Keratinocyte (primary cell): ENCODE data around the gene MAB21L4.

ENCODE experiments used
- CTCF ChIP-seq, 3 experiments: IDR thresholded peaks in 1 of 3; conservative IDR thresholded peaks in 1 of 3; optimal IDR thresholded peaks in 1 of 3; 2 replicates in 2 of 3; 3 replicates in 1 of 3; pipeline versions ENCODE3 to v1.5.1; 2011; ENCODE audit warnings: low read length in 3 of 3, mild to moderate bottlenecking in 3 of 3, moderate library complexity in 2 of 3, control low read depth in 1 of 3, inconsistent platforms in 1 of 3; ENCODE audit not compliant: insufficient read depth in 2 of 3; ENCODE audit errors: extremely low read depth in 1 of 3
- EZH2 ChIP-seq: IDR thresholded peaks from one replicate; pipeline ENCODE4 v1.6.1; 2012; ENCODE audit warnings: inconsistent platforms, mild to moderate bottlenecking, low read length, moderate library complexity

- TF ChIP-seq CTCF (optimal IDR thresholded peaks at IDR 0.05 in 1 of 3, IDR thresholded peaks at IDR 0.05 in 1 of 3, conservative IDR thresholded peaks at IDR 0.05 in 1 of 3; ENCODE audit: extremely low read depth in 1 of 3, insufficient read depth in 2 of 3, low read length in 3 of 3) = no peak
- TF ChIP-seq EZH2 = no peak
Measured at GRCh38 chr2:240891492-240892340, 4.2 kb downstream of the MAB21L4 start.
